ENCODE data around the gene APLP2.

- TF ChIP-seq EP300 (IDR thresholded peaks at IDR 0.05) (no peak), CTCF (IDR thresholded peaks at IDR 0.05) (no peak), POLR2A (IDR thresholded peaks at IDR 0.05) (no peak)
These were observed 49.4 kb upstream of the APLP2 start for GRCh38 chr11:130020323-130020722.
